ENCODE measurements around the gene PIP5K1C.

Gene PIP5K1C

GRCh38 chr19:3661284-3662238 lies 38.7 kb downstream of the PIP5K1C start:
- no peaks in the 10 kb centered on the region for H3K36me3 ChIP-seq (ENCODE audit: low read length)
- TF ChIP-seq EZH2phosphoT487 (conservative IDR thresholded peaks at IDR 0.05; ENCODE audit: low read length) (no peak), CTCF (IDR thresholded peaks at IDR 0.05; ENCODE audit: insufficient read depth, low read length, poor library complexity, severe bottlenecking) (no peak)
- no peak overlapping the region for H3K9ac ChIP-seq (ENCODE audit: low read length)
- no peaks in the 10 kb centered on the region for H3K79me2 ChIP-seq (ENCODE audit: insufficient read depth, low read length)
- no peak overlapping the region for H3K4me3 ChIP-seq (ENCODE audit: insufficient read depth, low read length, poor library complexity, severe bottlenecking)
- no peaks in the 10 kb centered on the region for H3K9me2 ChIP-seq (replicated peaks; ENCODE audit: insufficient read depth, low read length)
- H3K27ac ChIP-seq (ENCODE audit: low read depth, low read length) = no peak overlapping the region
- no peaks in the 10 kb centered on the region for H3K27me3 ChIP-seq (ENCODE audit: low read length)
- no peaks in the 10 kb centered on the region for H3F3A ChIP-seq (ENCODE audit: insufficient read depth)
- no peaks in the 10 kb centered on the region for H3K9me3 ChIP-seq (ENCODE audit: insufficient read depth, low read length)
- no peaks in the 10 kb centered on the region for H4K20me1 ChIP-seq (ENCODE audit: low read depth, low read length)
- H3K4me2 ChIP-seq (ENCODE audit: low read depth, low read length, poor library complexity, severe bottlenecking) = no peak overlapping the region
- no peak overlapping the region for H2AFZ ChIP-seq (ENCODE audit: low read depth, low read length, severe bottlenecking)

GRCh38 chr19:3660493-3661219 lies 39.6 kb downstream of the PIP5K1C start:
- Histone ChIP-seq H3F3A (ENCODE audit: insufficient read depth) (no peaks in the 10 kb centered on the region), H3K4me2 (ENCODE audit: low read depth, low read length, poor library complexity, severe bottlenecking) (no peak overlapping the region), H3K36me3 (ENCODE audit: low read length) (no peaks in the 10 kb centered on the region), H3K79me2 (ENCODE audit: insufficient read depth, low read length) (no peaks in the 10 kb centered on the region), H3K9me2 (replicated peaks; ENCODE audit: insufficient read depth, low read length) (no peaks in the 10 kb centered on the region), H3K9me3 (ENCODE audit: insufficient read depth, low read length) (no peaks in the 10 kb centered on the region), H3K4me3 (ENCODE audit: insufficient read depth, low read length, poor library complexity, severe bottlenecking) (no peak overlapping the region), H4K20me1 (ENCODE audit: low read depth, low read length) (no peaks in the 10 kb centered on the region), H2AFZ (ENCODE audit: low read depth, low read length, severe bottlenecking) (no peak overlapping the region), H3K27ac (ENCODE audit: low read depth, low read length) (no peak overlapping the region), H3K27me3 (ENCODE audit: low read length) (no peaks in the 10 kb centered on the region), H3K9ac (ENCODE audit: low read length) (no peak overlapping the region)
- TF ChIP-seq EZH2phosphoT487 (conservative IDR thresholded peaks at IDR 0.05; ENCODE audit: low read length) (no peak), CTCF (IDR thresholded peaks at IDR 0.05; ENCODE audit: insufficient read depth, low read length, poor library complexity, severe bottlenecking) (no peak)

- Histone ChIP-seq H3F3A (ENCODE audit: insufficient read depth) (no peaks in the 10 kb centered on the region), H3K36me3 (ENCODE audit: low read length) (no peaks in the 10 kb centered on the region), H3K9me2 (replicated peaks; ENCODE audit: insufficient read depth, low read length) (no peaks in the 10 kb centered on the region), H3K79me2 (ENCODE audit: insufficient read depth, low read length) (no peaks in the 10 kb centered on the region), H3K9ac (ENCODE audit: low read length) (no peak overlapping the region), H3K27ac (ENCODE audit: low read depth, low read length) (no peak overlapping the region), H4K20me1 (ENCODE audit: low read depth, low read length) (no peaks in the 10 kb centered on the region), H3K4me3 (ENCODE audit: insufficient read depth, low read length, poor library complexity, severe bottlenecking) (no peak overlapping the region), H2AFZ (ENCODE audit: low read depth, low read length, severe bottlenecking) (no peak overlapping the region), H3K4me2 (ENCODE audit: low read depth, low read length, poor library complexity, severe bottlenecking) (no peak overlapping the region), H3K9me3 (ENCODE audit: insufficient read depth, low read length) (no peaks in the 10 kb centered on the region), H3K27me3 (ENCODE audit: low read length) (no peaks in the 10 kb centered on the region)
- TF ChIP-seq CTCF (IDR thresholded peaks at IDR 0.05; ENCODE audit: insufficient read depth, low read length, poor library complexity, severe bottlenecking) = no peak
- no peak for TF ChIP-seq EZH2phosphoT487 (conservative IDR thresholded peaks at IDR 0.05; ENCODE audit: low read length)
These were observed 40.5 kb downstream of the PIP5K1C start for GRCh38 chr19:3659746-3660112.
